ENCODE results near the gene SLC25A26. TPM values are rescaled to one million over a fixed set of nuclear protein-coding genes. Genes with fewer than 3 reads are reported as not detected.

Gene SLC25A26
- total RNA-seq, 1 experiment from 2014 or later, result 23.8 TPM

DNA sequence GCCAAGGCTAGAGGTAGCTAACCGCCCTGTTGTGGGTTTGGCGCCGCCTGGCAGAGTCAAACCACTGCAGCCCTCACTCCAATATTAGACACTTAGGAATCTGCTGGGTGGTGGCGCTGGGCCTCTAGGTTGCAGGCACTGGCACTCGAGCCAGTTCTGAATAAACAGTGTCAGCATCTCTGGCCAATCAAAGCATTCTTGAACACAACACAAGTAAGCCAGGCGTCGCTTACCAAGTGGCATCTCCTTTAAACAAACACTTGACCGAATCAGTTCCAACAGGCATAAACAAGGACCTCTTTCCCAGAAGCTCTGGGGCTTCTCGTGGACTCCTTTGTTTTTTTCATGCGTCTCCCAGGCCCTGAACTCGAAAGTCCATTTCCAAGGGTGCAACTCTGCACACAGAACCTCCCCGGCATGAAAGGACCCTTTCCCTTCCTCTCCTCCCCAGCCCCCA lies 197.7 kb downstream of the SLC25A26 start:
- no peak for TF ChIP-seq POLR2AphosphoS5 (IDR thresholded peaks at IDR 0.05; ENCODE audit: low read depth, low read length)
- TF ChIP-seq ELF1 (IDR thresholded peaks at IDR 0.05; ENCODE audit: borderline replicate concordance, low read depth), result no peak
- TF ChIP-seq RAD21 (IDR thresholded peaks at IDR 0.05; ENCODE audit: low read depth), result no peak
- TF ChIP-seq YY1 (IDR thresholded peaks at IDR 0.05; ENCODE audit: extremely low read depth, insufficient replicate concordance, low read depth, low read length), result no peak
- no peak for TF ChIP-seq SIN3A (IDR thresholded peaks at IDR 0.05; ENCODE audit: low read depth)
- no peak for TF ChIP-seq JUND (IDR thresholded peaks at IDR 0.05)
- TF ChIP-seq EZH2 (IDR thresholded peaks at IDR 0.05), result no peak
- TF ChIP-seq, protein P1, sequence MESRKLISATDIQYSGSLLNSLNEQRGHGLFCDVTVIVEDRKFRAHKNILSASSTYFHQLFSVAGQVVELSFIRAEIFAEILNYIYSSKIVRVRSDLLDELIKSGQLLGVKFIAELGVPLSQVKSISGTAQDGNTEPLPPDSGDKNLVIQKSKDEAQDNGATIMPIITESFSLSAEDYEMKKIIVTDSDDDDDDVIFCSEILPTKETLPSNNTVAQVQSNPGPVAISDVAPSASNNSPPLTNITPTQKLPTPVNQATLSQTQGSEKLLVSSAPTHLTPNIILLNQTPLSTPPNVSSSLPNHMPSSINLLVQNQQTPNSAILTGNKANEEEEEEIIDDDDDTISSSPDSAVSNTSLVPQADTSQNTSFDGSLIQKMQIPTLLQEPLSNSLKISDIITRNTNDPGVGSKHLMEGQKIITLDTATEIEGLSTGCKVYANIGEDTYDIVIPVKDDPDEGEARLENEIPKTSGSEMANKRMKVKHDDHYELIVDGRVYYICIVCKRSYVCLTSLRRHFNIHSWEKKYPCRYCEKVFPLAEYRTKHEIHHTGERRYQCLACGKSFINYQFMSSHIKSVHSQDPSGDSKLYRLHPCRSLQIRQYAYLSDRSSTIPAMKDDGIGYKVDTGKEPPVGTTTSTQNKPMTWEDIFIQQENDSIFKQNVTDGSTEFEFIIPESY (IDR thresholded peaks at IDR 0.05; ENCODE audit: extremely low read depth, insufficient replicate concordance, low read length), result no peak
- Histone ChIP-seq H3K4me1 (ENCODE audit: control insufficient read depth in 1 of 2, insufficient read depth in 2 of 2, low read length in 2 of 2) (no peaks in the 10 kb centered on the region), H3K4me3 (replicated peaks in 1 of 2; ENCODE audit: low read depth in 1 of 2, low read length in 2 of 2) (no peak overlapping the region), H3K9ac (ENCODE audit: low read length) (no peak overlapping the region), H3K9me3 (ENCODE audit: control insufficient read depth in 1 of 2, insufficient read depth in 1 of 2, low read depth in 1 of 2, low read length in 2 of 2) (no peaks in the 10 kb centered on the region), H2AFZ (ENCODE audit: low read depth, low read length, poor library complexity, severe bottlenecking) (no peak overlapping the region), H3K27me3 (ENCODE audit: insufficient read depth, low read length) (no peaks in the 10 kb centered on the region), H3K9me2 (ENCODE audit: insufficient read depth) (no peaks in the 10 kb centered on the region), H3K79me2 (ENCODE audit: insufficient read depth, low read length) (no peaks in the 10 kb centered on the region), H3K4me2 (ENCODE audit: low read length) (no peak overlapping the region), H3K27ac (ENCODE audit: low read depth, low read length) (no peak overlapping the region), H3K36me3 (ENCODE audit: control insufficient read depth in 1 of 2, insufficient read depth in 2 of 2, low read length in 2 of 2) (no peaks in the 10 kb centered on the region), H4K20me1 (ENCODE audit: insufficient read depth) (no peaks in the 10 kb centered on the region)
- POLR2A ChIA-PET, result no interaction called here
- intact Hi-C loops (cut with micrococcal nuclease), result no loop called here
- DNase-seq (ENCODE audit: low read depth, low spot score) (no peak), ATAC-seq (no peak)
- RAD21 ChIA-PET (ENCODE audit: low non-redundant PET in 1 of 2, low total read pairs in 2 of 2, uncharacterized antibody in 2 of 2, unreplicated experiment in 2 of 2), result no interaction called here
- CTCF ChIA-PET, result no interaction called here
- no TSS peak for BruUV-seq (replicated peaks)

DNA sequence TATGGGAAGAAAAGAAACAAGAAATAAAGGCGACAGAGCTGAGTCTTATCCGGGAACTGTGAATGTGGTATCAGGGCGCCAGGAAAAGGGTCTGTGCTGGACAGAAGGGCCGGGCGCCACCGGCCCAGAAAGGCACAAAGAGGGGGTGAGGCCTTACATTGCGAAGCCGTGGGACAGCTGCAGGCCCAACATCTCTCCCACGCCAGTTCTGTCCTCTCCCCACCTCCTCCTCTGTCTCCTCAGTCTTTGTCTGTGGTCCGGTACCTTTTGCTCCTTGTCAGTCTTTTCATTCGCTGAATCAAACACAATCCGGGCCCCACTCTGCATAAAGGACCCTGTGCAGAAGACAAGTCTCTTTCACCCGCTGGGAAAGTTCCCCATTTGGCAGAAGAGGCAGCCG lies 198.2 kb downstream of the SLC25A26 start:
- H3K9me3 ChIP-seq (ENCODE audit: control insufficient read depth in 1 of 2, insufficient read depth in 1 of 2, low read depth in 1 of 2, low read length in 2 of 2), result no peaks in the 10 kb centered on the region
- H3K9me2 ChIP-seq (ENCODE audit: insufficient read depth), result no peaks in the 10 kb centered on the region
- CTCF ChIA-PET, result no interaction called here
- no peak overlapping the region for H3K27ac ChIP-seq (ENCODE audit: low read depth, low read length)
- no peak overlapping the region for H3K4me2 ChIP-seq (ENCODE audit: low read length)
- RAD21 ChIA-PET (ENCODE audit: low non-redundant PET in 1 of 2, low total read pairs in 2 of 2, uncharacterized antibody in 2 of 2, unreplicated experiment in 2 of 2), result no interaction called here
- BruUV-seq (replicated peaks), result no TSS peak
- H3K79me2 ChIP-seq (ENCODE audit: insufficient read depth, low read length), result no peaks in the 10 kb centered on the region
- H3K9ac ChIP-seq (ENCODE audit: low read length), result no peak overlapping the region
- no peak overlapping the region for H2AFZ ChIP-seq (ENCODE audit: low read depth, low read length, poor library complexity, severe bottlenecking)
- DNase-seq (ENCODE audit: low read depth, low spot score) (no peak), ATAC-seq (no peak)
- intact Hi-C loops (cut with micrococcal nuclease), result no loop called here
- no peaks in the 10 kb centered on the region for H3K27me3 ChIP-seq (ENCODE audit: insufficient read depth, low read length)
- no peaks in the 10 kb centered on the region for H3K36me3 ChIP-seq (ENCODE audit: control insufficient read depth in 1 of 2, insufficient read depth in 2 of 2, low read length in 2 of 2)
- POLR2A ChIA-PET, result no interaction called here
- H4K20me1 ChIP-seq (ENCODE audit: insufficient read depth), result no peaks in the 10 kb centered on the region
- no peaks in the 10 kb centered on the region for H3K4me1 ChIP-seq (ENCODE audit: control insufficient read depth in 1 of 2, insufficient read depth in 2 of 2, low read length in 2 of 2)
- no peak overlapping the region for H3K4me3 ChIP-seq (replicated peaks in 1 of 2; ENCODE audit: low read depth in 1 of 2, low read length in 2 of 2)
- TF ChIP-seq, protein P2, sequence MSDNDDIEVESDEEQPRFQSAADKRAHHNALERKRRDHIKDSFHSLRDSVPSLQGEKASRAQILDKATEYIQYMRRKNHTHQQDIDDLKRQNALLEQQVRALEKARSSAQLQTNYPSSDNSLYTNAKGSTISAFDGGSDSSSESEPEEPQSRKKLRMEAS (IDR thresholded peaks at IDR 0.05), result no peak
- TF ChIP-seq RAD21 (IDR thresholded peaks at IDR 0.05; ENCODE audit: low read depth) (no peak), ZFX (IDR thresholded peaks at IDR 0.05) (no peak), EGR1 (IDR thresholded peaks at IDR 0.05; ENCODE audit: low read depth) (no peak), TCF7L2 (IDR thresholded peaks at IDR 0.05; ENCODE audit: borderline replicate concordance, extremely low read depth, insufficient read depth, insufficient read length) (no peak), FOSL1 (IDR thresholded peaks at IDR 0.05; ENCODE audit: low read depth) (no peak), POLR2A (IDR thresholded peaks at IDR 0.05; ENCODE audit: borderline replicate concordance, extremely low read depth, insufficient read depth, insufficient read length) (no peak), EZH2phosphoT487 (IDR thresholded peaks at IDR 0.05; ENCODE audit: borderline replicate concordance) (no peak), ZNF274 (IDR thresholded peaks at IDR 0.05; ENCODE audit: low read depth, low read length) (no peak), JUND (IDR thresholded peaks at IDR 0.05) (no peak), POLR2AphosphoS5 (IDR thresholded peaks at IDR 0.05; ENCODE audit: low read depth, low read length) (no peak), SIN3A (IDR thresholded peaks at IDR 0.05; ENCODE audit: low read depth) (no peak)
- TF ChIP-seq, protein P3, sequence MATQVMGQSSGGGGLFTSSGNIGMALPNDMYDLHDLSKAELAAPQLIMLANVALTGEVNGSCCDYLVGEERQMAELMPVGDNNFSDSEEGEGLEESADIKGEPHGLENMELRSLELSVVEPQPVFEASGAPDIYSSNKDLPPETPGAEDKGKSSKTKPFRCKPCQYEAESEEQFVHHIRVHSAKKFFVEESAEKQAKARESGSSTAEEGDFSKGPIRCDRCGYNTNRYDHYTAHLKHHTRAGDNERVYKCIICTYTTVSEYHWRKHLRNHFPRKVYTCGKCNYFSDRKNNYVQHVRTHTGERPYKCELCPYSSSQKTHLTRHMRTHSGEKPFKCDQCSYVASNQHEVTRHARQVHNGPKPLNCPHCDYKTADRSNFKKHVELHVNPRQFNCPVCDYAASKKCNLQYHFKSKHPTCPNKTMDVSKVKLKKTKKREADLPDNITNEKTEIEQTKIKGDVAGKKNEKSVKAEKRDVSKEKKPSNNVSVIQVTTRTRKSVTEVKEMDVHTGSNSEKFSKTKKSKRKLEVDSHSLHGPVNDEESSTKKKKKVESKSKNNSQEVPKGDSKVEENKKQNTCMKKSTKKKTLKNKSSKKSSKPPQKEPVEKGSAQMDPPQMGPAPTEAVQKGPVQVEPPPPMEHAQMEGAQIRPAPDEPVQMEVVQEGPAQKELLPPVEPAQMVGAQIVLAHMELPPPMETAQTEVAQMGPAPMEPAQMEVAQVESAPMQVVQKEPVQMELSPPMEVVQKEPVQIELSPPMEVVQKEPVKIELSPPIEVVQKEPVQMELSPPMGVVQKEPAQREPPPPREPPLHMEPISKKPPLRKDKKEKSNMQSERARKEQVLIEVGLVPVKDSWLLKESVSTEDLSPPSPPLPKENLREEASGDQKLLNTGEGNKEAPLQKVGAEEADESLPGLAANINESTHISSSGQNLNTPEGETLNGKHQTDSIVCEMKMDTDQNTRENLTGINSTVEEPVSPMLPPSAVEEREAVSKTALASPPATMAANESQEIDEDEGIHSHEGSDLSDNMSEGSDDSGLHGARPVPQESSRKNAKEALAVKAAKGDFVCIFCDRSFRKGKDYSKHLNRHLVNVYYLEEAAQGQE (IDR thresholded peaks at IDR 0.05; ENCODE audit: low read depth), result no peak

All from HCT116 (cell line).